NCI-H526 treated with DMSO at 0.1 percent for 48 hours (cell line): Measurements from ENCODE around the gene PPIL6.
"Not testable (repeated sequence)": the region's sequence is repeated elsewhere in the genome, so short reads cannot be mapped to it uniquely, and the experiment has no call there.

Experiments used
- DNase-seq: peaks from one replicate; lab custom pipeline; 2025; lab: John Stamatoyannopoulos, UW

PPIL6 gene

GRCh38 chr6:109466212-109466923, 25.9 kb upstream of the PPIL6 start:
- DNase-seq = no peak

- no peak for DNase-seq
Observed at GRCh38 chr6:109465772-109466171, 25.3 kb upstream of the PPIL6 start.

GRCh38 chr6:109461733-109462526, 21.5 kb upstream of the PPIL6 start:
- DNase-seq = no peak

GRCh38 chr6:109461205-109461604, 20.8 kb upstream of the PPIL6 start:
- DNase-seq = not testable (repeated sequence)

- DNase-seq = no peak
Observed at GRCh38 chr6:109460161-109460829, 19.9 kb upstream of the PPIL6 start.

- no peak for DNase-seq
Observed at GRCh38 chr6:109458774-109459531, 18.5 kb upstream of the PPIL6 start.

- DNase-seq = no peak
Observed at GRCh38 chr6:109457562-109457996, 17.2 kb upstream of the PPIL6 start.

GRCh38 chr6:109456710-109457561, 16.5 kb upstream of the PPIL6 start:
- DNase-seq = no peak

GRCh38 chr6:109456111-109456583, 15.7 kb upstream of the PPIL6 start:
- DNase-seq = no peak

- DNase-seq = no peak
Observed at GRCh38 chr6:109455437-109456110, 15.1 kb upstream of the PPIL6 start, which contains the start of gene MICAL1. TSS of gene MICAL1 (minus strand) at chr6:109455772. CDS start at chr6:109454196, 1,576 bp downstream.

- no peak for DNase-seq
Observed at GRCh38 chr6:109454496-109455436, 14.3 kb upstream of the PPIL6 start.

GRCh38 chr6:109453594-109454495, 13.4 kb upstream of the PPIL6 start:
- DNase-seq = no peak

- DNase-seq = no peak
Observed at GRCh38 chr6:109453156-109453555, 12.7 kb upstream of the PPIL6 start.

- no peak for DNase-seq
Observed at GRCh38 chr6:109452181-109452580, 11.8 kb upstream of the PPIL6 start.

GRCh38 chr6:109451376-109451775, 10.9 kb upstream of the PPIL6 start:
- DNase-seq = no peak

GRCh38 chr6:109450801-109451200, 10.4 kb upstream of the PPIL6 start:
- DNase-seq = no peak

GRCh38 chr6:109449795-109450673, 9.6 kb upstream of the PPIL6 start:
- no peak for DNase-seq
